WTC11 (cell line): ENCODE data around the gene HLX.

ENCODE experiments used
- ATF1 ChIP-seq: sonication (generic); formaldehyde crosslinking; IDR thresholded peaks from 2 replicates; pipeline ENCODE4 v1.8.1; 2023; ENCODE audit warnings: mild to moderate bottlenecking, moderate library complexity, missing genetic modification reagents
- ATF2 ChIP-seq: sonication (generic); formaldehyde crosslinking; IDR thresholded peaks from 2 replicates; pipeline ENCODE4 v1.8.1; 2022; ENCODE audit warnings: low read depth, missing genetic modification reagents, borderline replicate concordance
- ATF3 ChIP-seq: sonication (generic); formaldehyde crosslinking; conservative IDR thresholded peaks from 2 replicates; pipeline ENCODE4 v1.8.1; 2022; ENCODE audit warnings: mild to moderate bottlenecking, missing genetic modification reagents
- CTCF ChIP-seq: fragments of 200-600 bp; IDR thresholded peaks from 2 replicates; pipeline ENCODE4 v1.8.0; 2022; ENCODE audit warnings: antibody characterized with exemption
- GABPB1 ChIP-seq: sonication (generic); formaldehyde crosslinking; IDR thresholded peaks from 2 replicates; pipeline ENCODE4 v1.8.1; 2023; ENCODE audit warnings: mild to moderate bottlenecking, missing genetic modification reagents
- SP1 ChIP-seq: sonication (generic); formaldehyde crosslinking; conservative IDR thresholded peaks from 2 replicates; pipeline ENCODE4 v1.8.1; 2022; ENCODE audit warnings: missing genetic modification reagents
- USF1 ChIP-seq: sonication (generic); formaldehyde crosslinking; IDR thresholded peaks from 2 replicates; pipeline ENCODE4 v1.8.0; 2022; ENCODE audit warnings: mild to moderate bottlenecking, missing genetic modification reagents

- TF ChIP-seq CTCF = no peak
- no peak for TF ChIP-seq GABPB1 (CRISPR knock-in tag)
- no peak for TF ChIP-seq ATF1 (CRISPR knock-in tag)
- no peak for TF ChIP-seq USF1
- no peak for TF ChIP-seq SP1 (CRISPR knock-in tag)
- no peak for TF ChIP-seq ATF3 (CRISPR knock-in tag)
- no peak for TF ChIP-seq ATF2 (CRISPR knock-in tag)
Observed at GRCh38 chr1:220880362-220880670, 1.1 kb downstream of the HLX start.
